IMR-90 (cell line): ENCODE measurements around the gene GABARAPL1. TPM values are rescaled to one million over a fixed set of nuclear protein-coding genes. Genes with fewer than 3 reads are reported as not detected.

Experiments
- ATAC-seq: fragments of 200-7000 bp; cut with Tn5 transposase; 2 replicates; pipeline ENCODE4 v1.9.1; 2020; ENCODE audit warnings: low read depth, mild to moderate bottlenecking, moderate library complexity
- BruUV-seq: library from RNA; stranded (reverse); fragments of 400-500 nt; replicated peaks from 2 replicates; lab custom pipeline; 2021; lab: Mats Ljungman, UMichigan
- CTCF ChIA-PET: fragments of 300-600 bp; formaldehyde crosslinking; extraction: SDS; loops from one replicate; lab custom pipeline; 2021; ENCODE audit warnings: antibody characterized with exemption; lab: Yijun Ruan, JAX
- POLR2A ChIA-PET: fragments of 300-600 bp; sonication (Branson Sonifier 250); formaldehyde crosslinking; loops from one replicate; lab custom pipeline; 2022; ENCODE audit warnings: antibody characterized with exemption; ENCODE audit not compliant: unreplicated experiment; lab: Charles Lee
- DNase-seq: peaks from one replicate; pipeline ENCODE4 v3.0.0; 2013
- H2AFZ ChIP-seq: replicated peaks from 2 replicates; pipeline ENCODE3; 2013; ENCODE audit warnings: low read length, mild to moderate bottlenecking; ENCODE audit not compliant: poor library complexity
- H2AK5ac ChIP-seq: 2 replicates; pipeline ENCODE4 v1.6.1; 2013; ENCODE audit warnings: low read depth, low read length, inconsistent platforms
- H2AK9ac ChIP-seq: replicated peaks from 2 replicates; pipeline ENCODE3; 2013; ENCODE audit warnings: mild to moderate bottlenecking, low read depth, low read length, moderate library complexity; ENCODE audit not compliant: poor library complexity
- H2BK120ac ChIP-seq: 2 replicates; pipeline ENCODE4 v1.6.1; 2013; ENCODE audit warnings: low read depth, low read length, inconsistent platforms
- H2BK15ac ChIP-seq: 3 replicates; pipeline ENCODE4 v1.6.1; 2013; ENCODE audit warnings: low read depth, low read length, inconsistent platforms
- H2BK20ac ChIP-seq: 2 replicates; pipeline ENCODE4 v1.6.1; 2013; ENCODE audit warnings: low read depth, mild to moderate bottlenecking, inconsistent platforms, low read length, moderate library complexity
- H2BK5ac ChIP-seq: 2 replicates; pipeline ENCODE4 v1.6.1; 2013; ENCODE audit warnings: mild to moderate bottlenecking, low read depth, low read length, inconsistent platforms; ENCODE audit not compliant: poor library complexity, severe bottlenecking
- H3K14ac ChIP-seq: replicated peaks from 2 replicates; pipeline ENCODE4 v1.6.1; 2013; ENCODE audit warnings: low read depth, low read length, inconsistent platforms
- H3K18ac ChIP-seq: 2 replicates; pipeline ENCODE4 v1.6.1; 2013; ENCODE audit warnings: low read depth, low read length, control low read depth
- H3K23ac ChIP-seq: 2 replicates; pipeline ENCODE4 v1.6.1; 2013; ENCODE audit warnings: low read depth, low read length, inconsistent platforms
- H3K27ac ChIP-seq: 2 replicates; pipeline ENCODE4 v1.5.1; 2013; ENCODE audit warnings: mild to moderate bottlenecking, control low read depth, low read length; ENCODE audit not compliant: insufficient read depth
- H3K27me3 ChIP-seq: 2 replicates; pipeline ENCODE4 v1.6.1; 2013; ENCODE audit warnings: low read length; ENCODE audit not compliant: control insufficient read depth, insufficient read depth
- H3K36me3 ChIP-seq: 2 replicates; pipeline ENCODE4 v1.6.1; 2013; ENCODE audit warnings: low read length, mixed read lengths; ENCODE audit not compliant: control insufficient read depth, insufficient read depth
- H3K4ac ChIP-seq: 2 replicates; pipeline ENCODE4 v1.6.1; 2013; ENCODE audit warnings: low read depth, low read length, inconsistent platforms
- H3K4me1 ChIP-seq: 2 replicates; pipeline ENCODE4 v1.6.1; 2013; ENCODE audit warnings: low read length, mixed read lengths; ENCODE audit not compliant: control insufficient read depth, insufficient read depth
- H3K4me2 ChIP-seq: 2 replicates; pipeline ENCODE4 v1.6.1; 2013; ENCODE audit warnings: low read depth, mild to moderate bottlenecking, control low read depth, low read length, moderate library complexity
- H3K4me3 ChIP-seq: 2 replicates; pipeline ENCODE4 v1.5.1; 2013; ENCODE audit warnings: low read depth, mild to moderate bottlenecking, control low read depth, low read length, moderate library complexity; ENCODE audit not compliant: insufficient read depth
- H3K56ac ChIP-seq: 2 replicates; pipeline ENCODE4 v1.6.1; 2013; ENCODE audit warnings: low read length, inconsistent platforms; ENCODE audit not compliant: insufficient read depth; ENCODE audit errors: extremely low read depth
- H3K79me1 ChIP-seq, 2 experiments: 2 replicates each; pipeline ENCODE4 v1.6.1; 2013; ENCODE audit warnings: low read length in 2 of 2, inconsistent platforms in 1 of 2, low read depth in 1 of 2
- H3K9ac ChIP-seq: 2 replicates; pipeline ENCODE4 v1.6.1; 2013; ENCODE audit warnings: low read depth, low read length, control low read depth
- H3K9me1 ChIP-seq: 2 replicates; pipeline ENCODE4 v1.6.1; 2013; ENCODE audit warnings: low read length, inconsistent platforms; ENCODE audit not compliant: insufficient read depth
- H3K9me3 ChIP-seq: 2 replicates; pipeline ENCODE4 v1.6.1; 2013; ENCODE audit warnings: low read length; ENCODE audit not compliant: control insufficient read depth, insufficient read depth
- H4K20me1 ChIP-seq: 2 replicates; pipeline ENCODE4 v1.6.1; 2013; ENCODE audit warnings: low read length, inconsistent platforms; ENCODE audit not compliant: insufficient read depth
- H4K5ac ChIP-seq: 2 replicates; pipeline ENCODE4 v1.6.1; 2013; ENCODE audit warnings: mild to moderate bottlenecking, low read depth, low read length, control low read depth
- H4K8ac ChIP-seq, 2 experiments: 2 replicates each; pipeline ENCODE4 v1.6.1; 2013; ENCODE audit warnings: low read depth in 2 of 2, low read length in 2 of 2, control low read depth in 1 of 2, inconsistent platforms in 1 of 2
- H4K91ac ChIP-seq: 2 replicates; pipeline ENCODE4 v1.6.1; 2013; ENCODE audit warnings: low read depth, low read length, inconsistent platforms; ENCODE audit not compliant: insufficient read depth
- BHLHE40 ChIP-seq: fragments of 150-350 bp; IDR thresholded peaks from 2 replicates; pipeline ENCODE4 v1.6.1; 2016; ENCODE audit warnings: mild to moderate bottlenecking, low read depth, low read length
- CEBPB ChIP-seq: IDR thresholded peaks from 2 replicates; pipeline ENCODE4 v1.6.1; 2012; ENCODE audit warnings: low read depth, low read length, improper control_type of control experiment
- CHD1 ChIP-seq: IDR thresholded peaks from 2 replicates; pipeline ENCODE4 v1.6.1; 2012; ENCODE audit warnings: low read depth, low read length, improper control_type of control experiment
- FOS ChIP-seq: fragments of 150-350 bp; IDR thresholded peaks from 2 replicates; pipeline ENCODE4 v1.6.1; 2016; ENCODE audit warnings: low read depth, low read length
- MAFK ChIP-seq: IDR thresholded peaks from 2 replicates; pipeline ENCODE4 v1.6.1; 2012; ENCODE audit warnings: low read depth, low read length, improper control_type of control experiment
- MAZ ChIP-seq: IDR thresholded peaks from 2 replicates; pipeline ENCODE4 v1.6.1; 2012; ENCODE audit warnings: low read depth, mild to moderate bottlenecking, low read length, improper control_type of control experiment, moderate library complexity, borderline replicate concordance
- MXI1 ChIP-seq: IDR thresholded peaks from 2 replicates; pipeline ENCODE4 v1.6.1; 2012; ENCODE audit warnings: low read depth, mild to moderate bottlenecking, low read length, moderate library complexity, borderline replicate concordance
- NFE2L2 ChIP-seq: fragments of 150-350 bp; IDR thresholded peaks from 2 replicates; pipeline ENCODE4 v1.6.1; 2016; ENCODE audit warnings: low read depth, mild to moderate bottlenecking, low read length
- POLR2A ChIP-seq: IDR thresholded peaks from 2 replicates; pipeline ENCODE4 v1.6.1; 2012; ENCODE audit warnings: mild to moderate bottlenecking, low read depth, low read length
- RAD21 ChIP-seq: IDR thresholded peaks from 2 replicates; pipeline ENCODE4 v1.6.1; 2012; ENCODE audit warnings: low read length, improper control_type of control experiment
- RCOR1 ChIP-seq: IDR thresholded peaks from 2 replicates; pipeline ENCODE4 v1.6.1; 2012; ENCODE audit warnings: mild to moderate bottlenecking, low read length, improper control_type of control experiment; ENCODE audit not compliant: insufficient replicate concordance
- RFX5 ChIP-seq: IDR thresholded peaks from 2 replicates; pipeline ENCODE4 v1.8.0; 2012; ENCODE audit warnings: low read depth, mild to moderate bottlenecking, low read length, moderate library complexity
- SMC3 ChIP-seq: fragments of 150-350 bp; IDR thresholded peaks from 2 replicates; pipeline ENCODE4 v1.6.1; 2016; ENCODE audit warnings: low read depth, mild to moderate bottlenecking, antibody characterized with exemption, low read length, moderate library complexity
- WGBS, 2 experiments: methylation state at CpG; one replicate each; pipeline versions ENCODE4 v1.1.5 to v1.1.7; 2013; ENCODE audit warnings: missing lambda C conversion rate in 2 of 2; ENCODE audit not compliant: insufficient read length in 1 of 2; ENCODE audit errors: extremely low coverage in 2 of 2; 5-methylcytosine and 5-hydroxymethylcytosine counted together
- dilution Hi-C: fragments of 300-500 bp; cut with HindIII; formaldehyde crosslinking; loops from one replicate; pipeline ENCODE4 v1.14.3; 2018; ENCODE audit warnings: low sequenced_read_pairs; ENCODE audit not compliant: unreplicated experiment
- in situ Hi-C: fragments of 300-500 bp; cut with MboI; formaldehyde crosslinking; loops from 3 replicates; pipeline ENCODE4 v1.14.3; 2019; ENCODE audit warnings: low sequenced_read_pairs, inconsistent platforms, mixed read lengths
- intact Hi-C: fragments of 100-400 bp; cut with micrococcal nuclease; formaldehyde crosslinking; loops from 2 replicates; pipeline ENCODE4 v1.10.0; 2022
- polyA plus RNA-seq, 3 experiments: library from polyadenylated mRNA; depleted of rRNA; stranded (reverse); fragments of >200 nt; gene quantifications; 2 replicates each; pipeline ENCODE4 v1.2.3, GENCODE V29; 2012; ENCODE audit warnings: low replicate concordance in 1 of 3
- total RNA-seq: library from RNA; depleted of rRNA; stranded (reverse); fragments of >200 nt; gene quantifications from 2 replicates; pipeline ENCODE4 v1.2.3, GENCODE V29; 2012
- TF ChIP-seq, protein P1 (sequence below): conservative IDR thresholded peaks from 2 replicates; pipeline ENCODE4 v1.5.1; 2012; ENCODE audit warnings: mild to moderate bottlenecking, low read depth, low read length, improper control_type of control experiment
- TF ChIP-seq, protein P2 (sequence below): fragments of 150-350 bp; IDR thresholded peaks from 2 replicates; pipeline ENCODE4 v1.6.1; 2016; ENCODE audit warnings: low read depth, mild to moderate bottlenecking, low read length, moderate library complexity, borderline replicate concordance
- TF ChIP-seq, protein P3 (sequence below): fragments of 150-350 bp; IDR thresholded peaks from 2 replicates; pipeline ENCODE4 v1.6.1; 2017; ENCODE audit warnings: mild to moderate bottlenecking, antibody characterized with exemption, low read length, low read depth

Gene GABARAPL1
- total and polyA plus RNA-seq, 2 of the 4 experiments (the other 2 are of a cell fraction), result 51.6 to 93.6 TPM

DNA sequence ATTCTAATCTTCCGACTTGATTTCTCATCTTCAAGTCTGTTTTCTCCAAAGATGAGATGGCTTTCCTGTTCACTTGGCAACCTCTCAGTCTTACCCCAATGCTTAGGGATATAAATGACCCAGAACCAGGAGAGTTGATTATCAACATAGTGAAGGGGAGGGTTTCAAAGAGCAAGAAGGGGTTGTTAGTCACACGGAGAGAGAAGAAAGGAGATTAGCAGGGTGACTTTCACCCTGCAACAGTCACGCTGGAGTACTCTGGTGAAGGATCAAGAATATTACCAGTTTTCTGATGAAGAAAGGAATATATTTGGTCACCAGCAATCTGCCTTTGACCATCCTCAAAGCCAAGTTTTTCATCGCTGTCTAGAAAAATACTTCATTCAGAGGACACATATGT lies 33.9 kb upstream of the GABARAPL1 start, which contains the start of gene TMEM52B:
TMEM52B (plus strand) TSS at position 212 of the 400 bp plus-strand sequence. CDS start 543 bp downstream, outside the sequence.
- peak within 1 kb of the TSS; percentile 81 for H4K91ac ChIP-seq
- H2AK5ac ChIP-seq, result peak within 1 kb of the TSS; percentile 66
- in situ Hi-C loops (no loop called here), dilution Hi-C loops (no loop called here), intact Hi-C loops (no loop called here)
- H3K9me1 ChIP-seq, result peaks cover 3% of the 10 kb centered on the region; the same call in 1 of the 2 replicates
- no peaks in the 10 kb centered on the region for H3K36me3 ChIP-seq
- H2BK20ac ChIP-seq, result peak within 1 kb of the TSS; percentile 87
- no peaks in the 10 kb centered on the region for H3K9me3 ChIP-seq
- H3K4ac ChIP-seq, result peak within 1 kb of the TSS; percentile 84
- peak within 1 kb of the TSS; percentile 65 for H3K56ac ChIP-seq
- H3K18ac ChIP-seq, result peak within 1 kb of the TSS; percentile 81
- H3K27ac ChIP-seq, result peak within 1 kb of the TSS; percentile 87
- peaks cover 23% of the 10 kb centered on the region for H3K4me1 ChIP-seq
- no TSS peak for BruUV-seq
- 0 out of 4 replicates have a peak, but pooled peaks cover 0 to 4% of the 10 kb centered on the region in 2 experiments for H3K79me1 ChIP-seq
- H3K23ac ChIP-seq, result peak within 1 kb of the TSS; percentile 72
- peak within 1 kb of the TSS; percentile 72 for H2BK5ac ChIP-seq
- WGBS, 2 experiments, result no CpG with 5 or more reads among the region's 4 CpGs
- peak within 1 kb of the TSS; percentile 91 for H2BK15ac ChIP-seq
- peak within 1 kb of the TSS; percentile 89 for H2BK120ac ChIP-seq
- peak within 1 kb of the TSS; percentile 77; the same call in 1 of the 2 replicates for H3K9ac ChIP-seq
- H3K4me3 ChIP-seq, result peak within 1 kb of the TSS; percentile 5; the same call in 1 of the 2 replicates
- ChIA-PET POLR2A (no interaction called here), CTCF (no interaction called here)
- peak within 1 kb of the TSS; percentile 44 to 65 for H4K8ac ChIP-seq
- ATAC-seq, result no peak
- peak within 1 kb of the TSS; percentile 54 for H3K4me2 ChIP-seq
- H3K14ac ChIP-seq, result peak within 1 kb of the TSS; percentile 59
- H2AK9ac ChIP-seq, result no peak within 1 kb of the TSS
- H4K20me1 ChIP-seq, result no peaks in the 10 kb centered on the region
- no peak for DNase-seq
- H2AFZ ChIP-seq, result peak within 1 kb of the TSS; percentile 60
- TF ChIP-seq MAZ (no peak), RCOR1 (no peak), POLR2A (no peak), CHD1 (no peak), MAFK (no peak), RFX5 (no peak), NFE2L2 (no peak), BHLHE40 (no peak), CEBPB (no peak), RAD21 (no peak), SMC3 (no peak), FOS (no peak), MXI1 (no peak)
- TF ChIP-seq, protein P1, sequence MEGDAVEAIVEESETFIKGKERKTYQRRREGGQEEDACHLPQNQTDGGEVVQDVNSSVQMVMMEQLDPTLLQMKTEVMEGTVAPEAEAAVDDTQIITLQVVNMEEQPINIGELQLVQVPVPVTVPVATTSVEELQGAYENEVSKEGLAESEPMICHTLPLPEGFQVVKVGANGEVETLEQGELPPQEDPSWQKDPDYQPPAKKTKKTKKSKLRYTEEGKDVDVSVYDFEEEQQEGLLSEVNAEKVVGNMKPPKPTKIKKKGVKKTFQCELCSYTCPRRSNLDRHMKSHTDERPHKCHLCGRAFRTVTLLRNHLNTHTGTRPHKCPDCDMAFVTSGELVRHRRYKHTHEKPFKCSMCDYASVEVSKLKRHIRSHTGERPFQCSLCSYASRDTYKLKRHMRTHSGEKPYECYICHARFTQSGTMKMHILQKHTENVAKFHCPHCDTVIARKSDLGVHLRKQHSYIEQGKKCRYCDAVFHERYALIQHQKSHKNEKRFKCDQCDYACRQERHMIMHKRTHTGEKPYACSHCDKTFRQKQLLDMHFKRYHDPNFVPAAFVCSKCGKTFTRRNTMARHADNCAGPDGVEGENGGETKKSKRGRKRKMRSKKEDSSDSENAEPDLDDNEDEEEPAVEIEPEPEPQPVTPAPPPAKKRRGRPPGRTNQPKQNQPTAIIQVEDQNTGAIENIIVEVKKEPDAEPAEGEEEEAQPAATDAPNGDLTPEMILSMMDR, result no peak
- TF ChIP-seq, protein P2, sequence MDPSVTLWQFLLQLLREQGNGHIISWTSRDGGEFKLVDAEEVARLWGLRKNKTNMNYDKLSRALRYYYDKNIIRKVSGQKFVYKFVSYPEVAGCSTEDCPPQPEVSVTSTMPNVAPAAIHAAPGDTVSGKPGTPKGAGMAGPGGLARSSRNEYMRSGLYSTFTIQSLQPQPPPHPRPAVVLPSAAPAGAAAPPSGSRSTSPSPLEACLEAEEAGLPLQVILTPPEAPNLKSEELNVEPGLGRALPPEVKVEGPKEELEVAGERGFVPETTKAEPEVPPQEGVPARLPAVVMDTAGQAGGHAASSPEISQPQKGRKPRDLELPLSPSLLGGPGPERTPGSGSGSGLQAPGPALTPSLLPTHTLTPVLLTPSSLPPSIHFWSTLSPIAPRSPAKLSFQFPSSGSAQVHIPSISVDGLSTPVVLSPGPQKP, result no peak
- TF ChIP-seq, protein P3, sequence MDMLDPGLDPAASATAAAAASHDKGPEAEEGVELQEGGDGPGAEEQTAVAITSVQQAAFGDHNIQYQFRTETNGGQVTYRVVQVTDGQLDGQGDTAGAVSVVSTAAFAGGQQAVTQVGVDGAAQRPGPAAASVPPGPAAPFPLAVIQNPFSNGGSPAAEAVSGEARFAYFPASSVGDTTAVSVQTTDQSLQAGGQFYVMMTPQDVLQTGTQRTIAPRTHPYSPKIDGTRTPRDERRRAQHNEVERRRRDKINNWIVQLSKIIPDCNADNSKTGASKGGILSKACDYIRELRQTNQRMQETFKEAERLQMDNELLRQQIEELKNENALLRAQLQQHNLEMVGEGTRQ, result no peak
- no peaks in the 10 kb centered on the region for H3K27me3 ChIP-seq
- H4K5ac ChIP-seq, result peak within 1 kb of the TSS; percentile 74
